Osteocyte (in vitro differentiated cells): ENCODE data around the gene PARP15. TPM values are rescaled to one million over a fixed set of nuclear protein-coding genes. Genes with fewer than 3 reads are reported as not detected.

ENCODE experiments used
- DNase-seq: peaks from one replicate; pipeline ENCODE4 v3.0.0; 2021; ENCODE audit warnings: mixed read lengths; ENCODE audit not compliant: unreplicated experiment; ENCODE audit errors: extremely low spot score
- H3K27ac Mint-ChIP-seq: one replicate; pipeline ENCODE4 v1.8.0; 2021; ENCODE audit warnings: mild to moderate bottlenecking, mixed read lengths; ENCODE audit not compliant: unreplicated experiment
- H3K27me3 Mint-ChIP-seq: one replicate; pipeline ENCODE4 v1.8.0; 2021; ENCODE audit warnings: mixed read lengths; ENCODE audit not compliant: unreplicated experiment
- H3K36me3 Mint-ChIP-seq: one replicate; pipeline ENCODE4 v1.8.0; 2021; ENCODE audit warnings: mixed read lengths; ENCODE audit not compliant: unreplicated experiment
- H3K4me1 Mint-ChIP-seq: one replicate; pipeline ENCODE4 v1.8.0; 2021; ENCODE audit warnings: mixed read lengths; ENCODE audit not compliant: unreplicated experiment
- H3K4me3 Mint-ChIP-seq: one replicate; pipeline ENCODE4 v1.8.0; 2021; ENCODE audit warnings: mild to moderate bottlenecking, moderate library complexity, mixed read lengths; ENCODE audit not compliant: unreplicated experiment
- H3K9me3 Mint-ChIP-seq: one replicate; pipeline ENCODE4 v1.8.0; 2021; ENCODE audit warnings: mixed read lengths; ENCODE audit not compliant: unreplicated experiment
- CTCF ChIP-seq: fragments of 200-600 bp; sonication (generic); IDR thresholded peaks from 2 replicates; pipeline ENCODE4 v1.5.0; 2021; ENCODE audit warnings: antibody characterized with exemption, mild to moderate bottlenecking, moderate library complexity
- total RNA-seq: library from RNA; stranded (reverse); gene quantifications from 2 replicates; pipeline ENCODE4 v1.2.1, GENCODE V29; 2021

The PARP15 gene
- total RNA-seq, 1 donor from 2014 or later, result 0.08 TPM

- Mint-ChIP-seq H3K27ac (no peak overlapping the region), H3K4me1 (peaks cover 12% of the 10 kb centered on the region), H3K4me3 (no peak overlapping the region), H3K27me3 (no peaks in the 10 kb centered on the region), H3K9me3 (no peaks in the 10 kb centered on the region), H3K36me3 (peaks cover 45% of the 10 kb centered on the region)
- no peak for TF ChIP-seq CTCF
- DNase-seq, result no peak
Observed at GRCh38 chr3:122568755-122569154, 8.7 kb upstream of the PARP15 start.

- H3K4me3 Mint-ChIP-seq, result no peak overlapping the region
- H3K9me3 Mint-ChIP-seq, result no peaks in the 10 kb centered on the region
- no peak for DNase-seq
- peaks cover 17% of the 10 kb centered on the region for H3K4me1 Mint-ChIP-seq
- TF ChIP-seq CTCF, result no peak
- H3K27ac Mint-ChIP-seq, result no peak overlapping the region
- no peaks in the 10 kb centered on the region for H3K27me3 Mint-ChIP-seq
- peaks cover 35% of the 10 kb centered on the region for H3K36me3 Mint-ChIP-seq
Observed at GRCh38 chr3:122572940-122573412, 4.5 kb upstream of the PARP15 start.

- TF ChIP-seq CTCF, result no peak
- DNase-seq, result no peak
- H3K9me3 Mint-ChIP-seq, result peaks cover 3% of the 10 kb centered on the region
- H3K27ac Mint-ChIP-seq, result no peak overlapping the region
- peaks cover 4% of the 10 kb centered on the region for H3K27me3 Mint-ChIP-seq
- peaks cover 10% of the 10 kb centered on the region for H3K36me3 Mint-ChIP-seq
- H3K4me1 Mint-ChIP-seq, result peaks cover 17% of the 10 kb centered on the region
- H3K4me3 Mint-ChIP-seq, result no peak overlapping the region
Observed at GRCh38 chr3:122576174-122576940, 1.1 kb upstream of the PARP15 start.

GRCh38 chr3:122578069-122578740, 755 bp downstream of the PARP15 start:
- DNase-seq, result no peak
- H3K4me1 Mint-ChIP-seq, result peaks cover 13% of the 10 kb centered on the region
- peaks cover 4% of the 10 kb centered on the region for H3K27me3 Mint-ChIP-seq
- no peak overlapping the region for H3K27ac Mint-ChIP-seq
- H3K9me3 Mint-ChIP-seq, result peaks cover 16% of the 10 kb centered on the region
- H3K36me3 Mint-ChIP-seq, result peaks cover 9% of the 10 kb centered on the region
- TF ChIP-seq CTCF, result no peak
- no peak overlapping the region for H3K4me3 Mint-ChIP-seq

GRCh38 chr3:122580470-122580869, 3.0 kb downstream of the PARP15 start:
- no peak for DNase-seq
- no peak overlapping the region for H3K27ac Mint-ChIP-seq

More at GRCh38 chr3:122580470-122580869, 3.0 kb downstream of the PARP15 start:
- H3K36me3 Mint-ChIP-seq, result peaks cover 5% of the 10 kb centered on the region
- H3K9me3 Mint-ChIP-seq, result peaks cover 23% of the 10 kb centered on the region
- H3K4me3 Mint-ChIP-seq, result no peak overlapping the region
- H3K27me3 Mint-ChIP-seq, result peaks cover 8% of the 10 kb centered on the region
- peaks cover 12% of the 10 kb centered on the region for H3K4me1 Mint-ChIP-seq
- no peak for TF ChIP-seq CTCF
